GM23338 (cell line): Measurements from ENCODE around the gene MIPEP. TPM values are rescaled to one million over a fixed set of nuclear protein-coding genes. Genes with fewer than 3 reads are reported as not detected.

Experiments used
- ATAC-seq: fragments of 200-7000 bp; cut with Tn5 transposase; 3 replicates; pipeline ENCODE4 v1.9.1; 2020
- DNase-seq: peaks from one replicate; pipeline ENCODE4 v3.0.0-alpha.2; 2015; ENCODE audit warnings: low spot score
- H2AFZ ChIP-seq: fragments of 200-600 bp; sonication (generic); 2 replicates; pipeline ENCODE4 v1.8.0; 2016; ENCODE audit warnings: antibody characterized with exemption, mild to moderate bottlenecking, moderate library complexity
- H3F3A ChIP-seq: fragments of 200-600 bp; sonication (generic); replicated peaks from 2 replicates; pipeline ENCODE4 v1.8.0; 2017; ENCODE audit warnings: antibody characterized with exemption, mixed run types, low read depth
- H3K27ac ChIP-seq: fragments of 200-600 bp; sonication (generic); 2 replicates; pipeline ENCODE4 v1.6.1; 2016; ENCODE audit warnings: low read depth
- H3K27me3 ChIP-seq: fragments of 200-600 bp; sonication (generic); 2 replicates; pipeline ENCODE4 v1.8.0; 2016; ENCODE audit warnings: mild to moderate bottlenecking, mixed run types, moderate library complexity; ENCODE audit not compliant: insufficient read depth
- H3K36me3 ChIP-seq: fragments of 200-600 bp; sonication (generic); 2 replicates; pipeline ENCODE4 v1.8.0; 2016; ENCODE audit warnings: mild to moderate bottlenecking; ENCODE audit not compliant: insufficient read depth
- H3K4me1 ChIP-seq: fragments of 200-600 bp; sonication (generic); 2 replicates; pipeline ENCODE4 v1.8.0; 2016; ENCODE audit warnings: mild to moderate bottlenecking, moderate library complexity; ENCODE audit not compliant: insufficient read depth
- H3K4me2 ChIP-seq: fragments of 200-600 bp; sonication (generic); 2 replicates; pipeline ENCODE4 v1.7.1; 2017; ENCODE audit warnings: mixed run types
- H3K4me3 ChIP-seq: fragments of 200-600 bp; sonication (generic); 2 replicates; pipeline ENCODE4 v1.6.1; 2016; ENCODE audit warnings: mixed run types
- H3K79me2 ChIP-seq: fragments of 200-600 bp; sonication (generic); replicated peaks from 2 replicates; pipeline ENCODE4 v1.8.0; 2017; ENCODE audit warnings: mild to moderate bottlenecking; ENCODE audit not compliant: insufficient read depth
- H3K9me2 ChIP-seq: fragments of 200-600 bp; sonication (generic); 2 replicates; pipeline ENCODE4 v1.8.0; 2017; ENCODE audit not compliant: insufficient read depth
- H4K20me1 ChIP-seq: fragments of 200-600 bp; sonication (generic); replicated peaks from 2 replicates; pipeline ENCODE4 v1.8.0; 2017; ENCODE audit warnings: mild to moderate bottlenecking; ENCODE audit not compliant: insufficient read depth
- H3K27ac Mint-ChIP-seq: 2 replicates; pipeline ENCODE4 v1.8.0; 2020; ENCODE audit warnings: inconsistent platforms, mild to moderate bottlenecking, moderate library complexity, mixed read lengths
- H3K27me3 Mint-ChIP-seq: 3 replicates; pipeline ENCODE4 v1.8.0; 2022; ENCODE audit warnings: low read depth, mild to moderate bottlenecking, moderate library complexity, mixed read lengths, inconsistent platforms; ENCODE audit not compliant: insufficient read depth, poor library complexity
- H3K36me3 Mint-ChIP-seq: 3 replicates; pipeline ENCODE4 v1.8.0; 2021; ENCODE audit warnings: low read depth, mild to moderate bottlenecking, inconsistent platforms, moderate library complexity, mixed read lengths
- H3K4me1 Mint-ChIP-seq: 3 replicates; pipeline ENCODE4 v1.8.0; 2020; ENCODE audit warnings: mild to moderate bottlenecking, inconsistent platforms, mixed read lengths
- H3K4me3 Mint-ChIP-seq: 3 replicates; pipeline ENCODE4 v1.8.0; 2021; ENCODE audit warnings: moderate library complexity, mild to moderate bottlenecking, inconsistent platforms, mixed read lengths
- H3K9me3 Mint-ChIP-seq: 3 replicates; pipeline ENCODE4 v1.8.0; 2020; ENCODE audit warnings: moderate library complexity, mild to moderate bottlenecking, inconsistent platforms, mixed read lengths
- EZH2 ChIP-seq: fragments of 200-600 bp; sonication (generic); IDR thresholded peaks from one replicate; pipeline ENCODE4 v1.8.0; 2017; ENCODE audit warnings: antibody characterized with exemption, mild to moderate bottlenecking, low read depth; ENCODE audit not compliant: unreplicated experiment
- EZH2phosphoT487 ChIP-seq: fragments of 200-600 bp; sonication (generic); IDR thresholded peaks from one replicate; pipeline ENCODE4 v1.8.1; 2018; ENCODE audit warnings: antibody characterized with exemption; ENCODE audit not compliant: unreplicated experiment
- JUNB ChIP-seq: IDR thresholded peaks from one replicate; pipeline ENCODE4 v1.6.1; 2016; ENCODE audit warnings: antibody characterized with exemption; ENCODE audit not compliant: unreplicated experiment
- NANOG ChIP-seq: IDR thresholded peaks from 2 replicates; pipeline ENCODE4 v1.6.1; 2016; ENCODE audit warnings: antibody characterized with exemption, borderline replicate concordance
- POLR2AphosphoS5 ChIP-seq: IDR thresholded peaks from 2 replicates; pipeline ENCODE4 v1.6.1; 2016; ENCODE audit warnings: antibody characterized with exemption, low read depth
- STAT1 ChIP-seq: IDR thresholded peaks from one replicate; pipeline ENCODE4 v1.6.1; 2016; ENCODE audit warnings: antibody characterized with exemption; ENCODE audit not compliant: unreplicated experiment
- ZNF114 ChIP-seq: fragments of 250-450 bp; sonication (Bioruptor Pico); IDR thresholded peaks from 2 replicates; pipeline ENCODE4 v1.5.0; 2020; ENCODE audit warnings: mild to moderate bottlenecking, moderate library complexity
- ZNF331 ChIP-seq: fragments of 250-450 bp; sonication (Bioruptor Pico); IDR thresholded peaks from 2 replicates; pipeline ENCODE4 v1.5.0; 2020; ENCODE audit warnings: low read depth, mild to moderate bottlenecking, moderate library complexity
- polyA plus RNA-seq: library from polyadenylated mRNA; unstranded; fragments of >200 nt; fragmentation: Nextera tagmentation; extraction: Ambion mirVana; gene quantifications from 2 replicates; pipeline ENCODE4 v1.2.1, GENCODE V29; 2016
- total RNA-seq: library from RNA; depleted of rRNA; stranded (reverse); fragments of >200 nt; shearing (Covaris generic); gene quantifications from 2 replicates; pipeline ENCODE4 v1.2.3, GENCODE V29; 2014
- TF ChIP-seq, protein P1 (sequence below): IDR thresholded peaks from 2 replicates; pipeline ENCODE4 v1.6.1; 2016; ENCODE audit warnings: antibody characterized with exemption
- TF ChIP-seq, protein P2 (sequence below), 2 experiments: fragments of 200-600 bp in 1 of 2; sonication (generic) in 1 of 2; conservative IDR thresholded peaks; 2 replicates each; pipeline versions ENCODE4 v1.5.1 to v1.6.1; 2016 to 2017; ENCODE audit warnings: antibody characterized with exemption in 2 of 2, low read depth in 2 of 2, mild to moderate bottlenecking in 2 of 2, moderate library complexity in 1 of 2

The MIPEP gene
- total and polyA plus RNA-seq, 2 experiments from 2014 or later: 20.8 to 22.5 TPM

DNA sequence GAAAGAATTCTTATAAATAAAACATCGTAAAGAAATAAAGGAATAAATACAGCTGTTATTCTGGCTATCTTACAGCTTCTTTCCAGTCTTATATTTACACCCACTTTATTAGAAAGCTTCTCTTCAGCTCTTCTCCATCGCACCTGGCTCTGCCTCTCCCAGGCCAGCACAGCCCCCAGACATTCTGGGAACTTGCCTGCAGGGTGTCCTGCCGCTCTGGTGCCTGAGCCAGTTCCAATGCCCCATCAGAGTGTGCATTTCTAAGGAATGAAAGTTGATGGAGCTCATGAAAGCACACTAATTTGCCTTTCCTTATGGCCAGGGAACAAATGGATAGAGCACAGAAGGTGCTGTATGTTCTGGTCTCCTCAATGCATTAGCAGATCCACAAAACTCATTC, 68.7 kb downstream of the MIPEP start:
- H3K27me3 ChIP-seq: no peaks in the 10 kb centered on the region
- H3K9me2 ChIP-seq: no peaks in the 10 kb centered on the region
- Mint-ChIP-seq H3K27me3 (peaks cover 3% of the 10 kb centered on the region), H3K4me3 (no peak overlapping the region), H3K9me3 (no peaks in the 10 kb centered on the region), H3K4me1 (peaks cover 9% of the 10 kb centered on the region; the same call in 2 of the 3 replicates), H3K36me3 (peaks cover under 1% of the 10 kb centered on the region; the same call in 1 of the 3 replicates), H3K27ac (peak overlapping the region; percentile 68; the same call in 1 of the 2 replicates)
- H3K4me3 ChIP-seq: no peak overlapping the region
- H3K79me2 ChIP-seq: no peaks in the 10 kb centered on the region
- no peak overlapping the region for H3K27ac ChIP-seq
- TF ChIP-seq ZNF114 (CRISPR knock-in tag) (no peak), NANOG (no peak), EZH2 (no peak), JUNB (no peak), POLR2AphosphoS5 (no peak)
- TF ChIP-seq, protein P1, sequence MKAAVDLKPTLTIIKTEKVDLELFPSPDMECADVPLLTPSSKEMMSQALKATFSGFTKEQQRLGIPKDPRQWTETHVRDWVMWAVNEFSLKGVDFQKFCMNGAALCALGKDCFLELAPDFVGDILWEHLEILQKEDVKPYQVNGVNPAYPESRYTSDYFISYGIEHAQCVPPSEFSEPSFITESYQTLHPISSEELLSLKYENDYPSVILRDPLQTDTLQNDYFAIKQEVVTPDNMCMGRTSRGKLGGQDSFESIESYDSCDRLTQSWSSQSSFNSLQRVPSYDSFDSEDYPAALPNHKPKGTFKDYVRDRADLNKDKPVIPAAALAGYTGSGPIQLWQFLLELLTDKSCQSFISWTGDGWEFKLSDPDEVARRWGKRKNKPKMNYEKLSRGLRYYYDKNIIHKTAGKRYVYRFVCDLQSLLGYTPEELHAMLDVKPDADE: no peak
- H3K4me2 ChIP-seq: no peak overlapping the region
- no peaks in the 10 kb centered on the region for H3K36me3 ChIP-seq
- no peak overlapping the region for H2AFZ ChIP-seq
- H3F3A ChIP-seq: no peaks in the 10 kb centered on the region
- H4K20me1 ChIP-seq: no peaks in the 10 kb centered on the region
- no peak for DNase-seq
- peak; percentile 61 for ATAC-seq
- peaks cover 2% of the 10 kb centered on the region; the same call in 1 of the 2 replicates for H3K4me1 ChIP-seq

DNA sequence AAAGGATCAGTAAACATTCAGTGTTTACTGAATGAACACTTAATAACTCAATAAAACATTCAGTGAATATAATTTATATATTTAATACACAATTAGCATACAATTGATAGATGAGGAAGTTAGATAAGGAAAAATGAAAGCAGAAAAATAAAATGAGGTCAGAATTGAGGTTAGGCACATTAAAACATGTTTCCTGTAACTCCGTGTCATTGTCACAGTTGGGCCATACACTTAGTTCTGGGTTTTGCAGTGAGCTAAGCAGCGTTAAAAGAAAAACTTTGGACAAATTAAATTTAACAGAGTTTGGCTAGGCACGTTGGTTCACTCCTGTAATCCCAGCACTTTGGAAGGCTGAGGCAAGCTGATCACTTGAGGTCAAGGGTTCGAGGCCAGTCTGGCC, 71.4 kb downstream of the MIPEP start:
- DNase-seq (no peak), ATAC-seq (no peak)
- no peak overlapping the region for H3K27ac Mint-ChIP-seq
- no peak for TF ChIP-seq EZH2phosphoT487
- TF ChIP-seq ZNF331 (CRISPR knock-in tag): no peak
- no peaks in the 10 kb centered on the region for H3K36me3 ChIP-seq
- peaks cover 2% of the 10 kb centered on the region for H3K27me3 Mint-ChIP-seq
- H3K36me3 Mint-ChIP-seq: no peaks in the 10 kb centered on the region
- H3K4me1 Mint-ChIP-seq: peaks cover 9% of the 10 kb centered on the region; the same call in 2 of the 3 replicates
- H3F3A ChIP-seq: no peaks in the 10 kb centered on the region
- H2AFZ ChIP-seq: no peak overlapping the region
- H4K20me1 ChIP-seq: no peaks in the 10 kb centered on the region
- no peak overlapping the region for H3K4me2 ChIP-seq
- no peak overlapping the region for H3K4me3 Mint-ChIP-seq
- H3K27ac ChIP-seq: no peak overlapping the region
- no peaks in the 10 kb centered on the region for H3K9me3 Mint-ChIP-seq
- H3K9me2 ChIP-seq: no peaks in the 10 kb centered on the region
- H3K4me3 ChIP-seq: no peak overlapping the region
- peaks cover 2% of the 10 kb centered on the region; the same call in 1 of the 2 replicates for H3K4me1 ChIP-seq
- no peaks in the 10 kb centered on the region for H3K27me3 ChIP-seq
- H3K79me2 ChIP-seq: no peaks in the 10 kb centered on the region

DNA sequence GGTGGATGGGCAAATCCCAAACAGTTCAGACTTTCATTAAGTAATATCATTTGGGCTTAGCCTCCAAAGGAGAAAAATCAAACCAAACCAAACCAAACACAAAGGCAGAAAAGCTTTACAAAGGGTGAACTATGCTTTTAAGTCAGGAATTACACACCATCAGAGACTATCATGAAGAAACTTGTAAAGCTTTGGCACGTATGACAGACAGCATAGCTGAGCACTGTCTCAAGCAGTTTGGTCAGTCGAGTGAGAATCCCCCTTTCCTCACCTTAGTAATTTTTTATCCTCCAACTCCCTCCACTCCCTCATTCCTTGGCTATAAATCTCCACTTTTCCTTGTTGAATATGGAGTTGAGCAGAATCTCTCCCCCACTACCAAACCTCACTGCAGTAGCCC, 72.1 kb downstream of the MIPEP start:
- Histone ChIP-seq H3K4me2 (no peak overlapping the region), H3K27ac (no peak overlapping the region), H3K79me2 (no peaks in the 10 kb centered on the region), H3K27me3 (no peaks in the 10 kb centered on the region), H2AFZ (no peak overlapping the region), H3K36me3 (no peaks in the 10 kb centered on the region), H4K20me1 (no peaks in the 10 kb centered on the region), H3K4me1 (no peaks in the 10 kb centered on the region), H3K4me3 (no peak overlapping the region), H3F3A (no peaks in the 10 kb centered on the region), H3K9me2 (no peaks in the 10 kb centered on the region)
- Mint-ChIP-seq H3K4me3 (no peak overlapping the region), H3K36me3 (no peaks in the 10 kb centered on the region), H3K4me1 (peaks cover 7% of the 10 kb centered on the region; the same call in 2 of the 3 replicates), H3K27ac (no peak overlapping the region), H3K27me3 (no peaks in the 10 kb centered on the region), H3K9me3 (no peaks in the 10 kb centered on the region)
- TF ChIP-seq STAT1 (no peak), JUNB (no peak), EZH2phosphoT487 (no peak), NANOG (no peak), POLR2AphosphoS5 (no peak)
- TF ChIP-seq, protein P2, sequence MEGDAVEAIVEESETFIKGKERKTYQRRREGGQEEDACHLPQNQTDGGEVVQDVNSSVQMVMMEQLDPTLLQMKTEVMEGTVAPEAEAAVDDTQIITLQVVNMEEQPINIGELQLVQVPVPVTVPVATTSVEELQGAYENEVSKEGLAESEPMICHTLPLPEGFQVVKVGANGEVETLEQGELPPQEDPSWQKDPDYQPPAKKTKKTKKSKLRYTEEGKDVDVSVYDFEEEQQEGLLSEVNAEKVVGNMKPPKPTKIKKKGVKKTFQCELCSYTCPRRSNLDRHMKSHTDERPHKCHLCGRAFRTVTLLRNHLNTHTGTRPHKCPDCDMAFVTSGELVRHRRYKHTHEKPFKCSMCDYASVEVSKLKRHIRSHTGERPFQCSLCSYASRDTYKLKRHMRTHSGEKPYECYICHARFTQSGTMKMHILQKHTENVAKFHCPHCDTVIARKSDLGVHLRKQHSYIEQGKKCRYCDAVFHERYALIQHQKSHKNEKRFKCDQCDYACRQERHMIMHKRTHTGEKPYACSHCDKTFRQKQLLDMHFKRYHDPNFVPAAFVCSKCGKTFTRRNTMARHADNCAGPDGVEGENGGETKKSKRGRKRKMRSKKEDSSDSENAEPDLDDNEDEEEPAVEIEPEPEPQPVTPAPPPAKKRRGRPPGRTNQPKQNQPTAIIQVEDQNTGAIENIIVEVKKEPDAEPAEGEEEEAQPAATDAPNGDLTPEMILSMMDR (conservative IDR thresholded peaks at IDR 0.05; ENCODE audit: low read depth in 2 of 2): no peak
- no peak for DNase-seq
- ATAC-seq: no peak
